Endothelial cell of hepatic sinusoid (primary cell): ENCODE data around the gene RAB6A.

Experiments used
- in situ Hi-C: cut with HindIII; loops from 2 replicates; pipeline ENCODE4 v1.10.0; 2017; ENCODE audit warnings: low sequenced_read_pairs

Gene RAB6A

GRCh38 chr11:73635721-73636120 lies 125.2 kb downstream of the RAB6A start:
- in situ Hi-C loops: no loop called here

GRCh38 chr11:73633999-73634398 lies 126.9 kb downstream of the RAB6A start:
- in situ Hi-C loops: no loop called here

- in situ Hi-C loops: no loop called here
These were observed 127.9 kb downstream of the RAB6A start for GRCh38 chr11:73632996-73633395.

DNA sequence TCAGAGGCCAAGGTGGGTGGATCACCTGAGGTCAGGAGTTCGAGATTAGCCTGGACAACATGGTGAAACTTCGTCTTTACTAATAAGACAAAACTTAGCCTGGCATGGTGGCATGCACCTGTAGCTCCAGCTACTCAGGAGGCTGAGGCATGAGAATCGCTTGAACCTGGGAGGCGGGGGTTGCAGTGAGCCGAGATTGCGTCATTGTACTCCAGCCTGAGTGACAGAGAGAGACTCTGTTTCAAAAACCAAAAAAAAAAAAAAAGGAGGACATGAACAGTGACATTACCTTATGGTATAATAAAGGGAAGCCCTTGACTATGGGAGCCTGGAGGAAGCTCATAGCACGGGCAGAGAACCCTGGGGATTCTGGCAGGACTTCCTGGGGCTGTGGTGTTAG lies 131.0 kb downstream of the RAB6A start:
- in situ Hi-C loops: no loop called here

- in situ Hi-C loops: no loop called here
These were observed 135.1 kb downstream of the RAB6A start for GRCh38 chr11:73625696-73626318.
